Osteoblast (primary cell): ENCODE results near the gene SPATS2. TPM values are rescaled to one million over a fixed set of nuclear protein-coding genes. Genes with fewer than 3 reads are reported as not detected.
"Not testable (repeated sequence)": the region's sequence is repeated elsewhere in the genome, so short reads cannot be mapped to it uniquely, and the experiment has no call there.

Experiments
- DNase-seq: peaks from one replicate; pipeline ENCODE4 v3.0.0; 2011; ENCODE audit warnings: low spot score, mixed read lengths; ENCODE audit not compliant: insufficient read length; ENCODE audit errors: missing footprints
- H2AFZ ChIP-seq: 2 replicates; pipeline ENCODE4 v1.6.0; 2011; ENCODE audit warnings: mild to moderate bottlenecking, low read length
- H3K27ac ChIP-seq: 2 replicates; pipeline ENCODE4 v1.5.1; 2011; ENCODE audit warnings: mild to moderate bottlenecking, low read depth, low read length, moderate library complexity
- H3K27me3 ChIP-seq: 2 replicates; pipeline ENCODE4 v1.6.0; 2012; ENCODE audit warnings: mild to moderate bottlenecking, control low read depth, inconsistent platforms, low read length, moderate library complexity; ENCODE audit not compliant: insufficient read depth
- H3K36me3 ChIP-seq: 2 replicates; pipeline ENCODE4 v1.5.1; 2011; ENCODE audit warnings: mild to moderate bottlenecking, low read length, control low read depth, moderate library complexity; ENCODE audit not compliant: insufficient read depth
- H3K4me1 ChIP-seq: 2 replicates; pipeline ENCODE4 v1.5.1; 2011; ENCODE audit warnings: mild to moderate bottlenecking, low read length, control low read depth, moderate library complexity; ENCODE audit not compliant: insufficient read depth
- H3K4me2 ChIP-seq: 2 replicates; pipeline ENCODE4 v1.6.0; 2011; ENCODE audit warnings: mild to moderate bottlenecking, low read length; ENCODE audit not compliant: insufficient read depth
- H3K4me3 ChIP-seq: fragments of 200-600 bp; sonication (generic); 3 replicates; pipeline ENCODE4 v1.5.1; 2012; ENCODE audit warnings: mild to moderate bottlenecking, low read length, inconsistent platforms; ENCODE audit not compliant: insufficient read depth
- H3K79me2 ChIP-seq: 2 replicates; pipeline ENCODE4 v1.6.0; 2012; ENCODE audit warnings: mild to moderate bottlenecking, low read length, control low read depth, inconsistent platforms; ENCODE audit not compliant: insufficient read depth
- H3K9me3 ChIP-seq: 2 replicates; pipeline ENCODE4 v1.5.1; 2011; ENCODE audit warnings: low read depth, low read length, control low read depth
- H4K20me1 ChIP-seq: 2 replicates; pipeline ENCODE4 v1.6.0; 2012; ENCODE audit warnings: mild to moderate bottlenecking, low read length, control low read depth; ENCODE audit not compliant: insufficient read depth
- CTCF ChIP-seq: IDR thresholded peaks from 2 replicates; pipeline ENCODE4 v1.5.1; 2011; ENCODE audit warnings: mild to moderate bottlenecking, low read depth, low read length, moderate library complexity; ENCODE audit errors: extremely low read depth
- total RNA-seq: library from RNA; depleted of rRNA; stranded (reverse); fragments of >200 nt; gene quantifications from 2 replicates; pipeline ENCODE4 v1.2.3, GENCODE V29; 2012

The SPATS2 gene
- total RNA-seq, 1 donor = 25.7 TPM

- H3K36me3 ChIP-seq = peaks cover 28% of the 10 kb centered on the region
- DNase-seq = no peak
- no peaks in the 10 kb centered on the region for H3K79me2 ChIP-seq
- TF ChIP-seq CTCF = no peak
- no peak overlapping the region for H3K27ac ChIP-seq
- no peaks in the 10 kb centered on the region for H3K9me3 ChIP-seq
- no peaks in the 10 kb centered on the region for H3K27me3 ChIP-seq
- H3K4me2 ChIP-seq = no peak overlapping the region
- H3K4me1 ChIP-seq = peaks cover 4% of the 10 kb centered on the region
- no peaks in the 10 kb centered on the region for H4K20me1 ChIP-seq
- H3K4me3 ChIP-seq = no peak overlapping the region
- H2AFZ ChIP-seq = no peak overlapping the region
Observed at GRCh38 chr12:49527361-49528130, 160.3 kb downstream of the SPATS2 start.

- Histone ChIP-seq H3K4me3 (no peak overlapping the region), H2AFZ (no peak overlapping the region), H3K27ac (no peak overlapping the region), H3K4me2 (no peak overlapping the region), H4K20me1 (no peaks in the 10 kb centered on the region), H3K4me1 (peaks cover 4% of the 10 kb centered on the region), H3K27me3 (no peaks in the 10 kb centered on the region), H3K36me3 (peaks cover 25% of the 10 kb centered on the region), H3K9me3 (no peaks in the 10 kb centered on the region), H3K79me2 (no peaks in the 10 kb centered on the region)
- no peak for DNase-seq
- no peak for TF ChIP-seq CTCF
Observed at GRCh38 chr12:49529414-49529813, 162.2 kb downstream of the SPATS2 start.

- H3K9me3 ChIP-seq = no peaks in the 10 kb centered on the region
- peaks cover 5% of the 10 kb centered on the region for H3K4me1 ChIP-seq
- H3K27me3 ChIP-seq = peaks cover 6% of the 10 kb centered on the region
- no peak overlapping the region for H2AFZ ChIP-seq
- H3K4me2 ChIP-seq = no peak overlapping the region
- no peak overlapping the region for H3K4me3 ChIP-seq
- peaks cover 3% of the 10 kb centered on the region for H4K20me1 ChIP-seq
- H3K79me2 ChIP-seq = no peaks in the 10 kb centered on the region
- no peak for DNase-seq
- TF ChIP-seq CTCF = no peak
- H3K27ac ChIP-seq = no peak overlapping the region
- peaks cover 3% of the 10 kb centered on the region for H3K36me3 ChIP-seq
Observed at GRCh38 chr12:49531745-49532144, 164.5 kb downstream of the SPATS2 start.

- Histone ChIP-seq H3K79me2 (no peaks in the 10 kb centered on the region), H3K4me1 (peaks cover 12% of the 10 kb centered on the region), H2AFZ (no peak overlapping the region), H3K27ac (no peak overlapping the region), H3K27me3 (peaks cover 22% of the 10 kb centered on the region), H3K4me3 (no peak overlapping the region), H3K36me3 (no peaks in the 10 kb centered on the region), H3K9me3 (no peaks in the 10 kb centered on the region), H3K4me2 (no peak overlapping the region), H4K20me1 (peaks cover 3% of the 10 kb centered on the region)
- TF ChIP-seq CTCF = no peak
- no peak for DNase-seq
Observed at GRCh38 chr12:49533331-49533730, 166.1 kb downstream of the SPATS2 start.

- H3K4me3 ChIP-seq, H3K27ac ChIP-seq, DNase-seq, H3K36me3 ChIP-seq, H3K4me2 ChIP-seq, H2AFZ ChIP-seq, H4K20me1 ChIP-seq, H3K79me2 ChIP-seq, H3K9me3 ChIP-seq: not testable (repeated sequence)
- Histone ChIP-seq H3K4me1 (peaks cover 12% of the 10 kb centered on the region), H3K27me3 (peaks cover 25% of the 10 kb centered on the region)
Observed at GRCh38 chr12:49534122-49534521, 166.9 kb downstream of the SPATS2 start.
